ENCODE measurements around the gene ASB2. TPM values are rescaled to one million over a fixed set of nuclear protein-coding genes. Genes with fewer than 3 reads are reported as not detected.

ASB2 gene
- total and polyA plus RNA-seq, 2 of the 13 experiments (the other 11 are each of a cell fraction or from before 2014, with no cell fraction given), result 0.82 to 4.1 TPM

- peak; percentile 78 for TF ChIP-seq ARNTL (CRISPR knock-in tag; IDR thresholded peaks at IDR 0.05)
- no peak for TF ChIP-seq ZNF484 (CRISPR knock-in tag; IDR thresholded peaks at IDR 0.05; ENCODE audit: borderline replicate concordance, low read depth)
- TF ChIP-seq ATRX (CRISPR knock-in tag; IDR thresholded peaks at IDR 0.05; ENCODE audit: borderline replicate concordance), result no peak
- 0 out of 2 replicates have a peak, but pooled peaks have one; percentile 24 for TF ChIP-seq SOX13 (IDR thresholded peaks at IDR 0.05)
- TF ChIP-seq SOX13 (CRISPR knock-in tag; conservative IDR thresholded peaks at IDR 0.05 in 1 of 2, IDR thresholded peaks at IDR 0.05 in 1 of 2), result peak in 1 of 2 experiments; percentile 64; a peak in 1 of 4 replicates
- peak; percentile 55; the same call in 1 of the 2 replicates for TF ChIP-seq ARID4A (CRISPR knock-in tag; IDR thresholded peaks at IDR 0.05; ENCODE audit: borderline replicate concordance)
- TF ChIP-seq ATF3 (CRISPR knock-in tag; IDR thresholded peaks at IDR 0.05), result no peak
- TF ChIP-seq ZNF317 (CRISPR knock-in tag; IDR thresholded peaks at IDR 0.05), result 0 out of 2 replicates have a peak, but pooled peaks have one; percentile 58
- peak; percentile 57; the same call in 1 of the 2 replicates for TF ChIP-seq ZFX (CRISPR knock-in tag; IDR thresholded peaks at IDR 0.05; ENCODE audit: low read depth)
- 0 out of 2 replicates have a peak, but pooled peaks have one; percentile 14 for TF ChIP-seq PHF20 (CRISPR knock-in tag; IDR thresholded peaks at IDR 0.05)
- peak; percentile 47; the same call in 1 of the 2 replicates for TF ChIP-seq KDM1A (CRISPR knock-in tag; IDR thresholded peaks at IDR 0.05)
- TF ChIP-seq MTF2 (CRISPR knock-in tag; IDR thresholded peaks at IDR 0.05; ENCODE audit: borderline replicate concordance), result no peak
- TF ChIP-seq RXRA (CRISPR knock-in tag; IDR thresholded peaks at IDR 0.05), result peak; percentile 72; the same call in 1 of the 2 replicates
- peak; percentile 47; the same call in 1 of the 2 replicates for TF ChIP-seq ZNF724P (CRISPR knock-in tag; IDR thresholded peaks at IDR 0.05; ENCODE audit: borderline replicate concordance)
- TF ChIP-seq GTF2F1 (IDR thresholded peaks at IDR 0.05; ENCODE audit: low read length), result no peak
- TF ChIP-seq ZNF670 (CRISPR knock-in tag; IDR thresholded peaks at IDR 0.05; ENCODE audit: borderline replicate concordance), result no peak
- 0 out of 2 replicates have a peak, but pooled peaks have one; percentile 67 for TF ChIP-seq SMYD3 (CRISPR knock-in tag; IDR thresholded peaks at IDR 0.05)
- TF ChIP-seq IRF2 (CRISPR knock-in tag; IDR thresholded peaks at IDR 0.05), result no peak
- peak; percentile 62 for TF ChIP-seq MED1 (CRISPR knock-in tag; IDR thresholded peaks at IDR 0.05)
- no peak for TF ChIP-seq SOX6 (IDR thresholded peaks at IDR 0.05)
- TF ChIP-seq SOX6 (CRISPR knock-in tag; IDR thresholded peaks at IDR 0.05), result peak; percentile 76
- TF ChIP-seq TOPORS (CRISPR knock-in tag; IDR thresholded peaks at IDR 0.05), result peak; percentile 67; the same call in 1 of the 2 replicates
- peak; percentile 76 for TF ChIP-seq NCOA2 (CRISPR knock-in tag; IDR thresholded peaks at IDR 0.05)
- TF ChIP-seq, protein P1, sequence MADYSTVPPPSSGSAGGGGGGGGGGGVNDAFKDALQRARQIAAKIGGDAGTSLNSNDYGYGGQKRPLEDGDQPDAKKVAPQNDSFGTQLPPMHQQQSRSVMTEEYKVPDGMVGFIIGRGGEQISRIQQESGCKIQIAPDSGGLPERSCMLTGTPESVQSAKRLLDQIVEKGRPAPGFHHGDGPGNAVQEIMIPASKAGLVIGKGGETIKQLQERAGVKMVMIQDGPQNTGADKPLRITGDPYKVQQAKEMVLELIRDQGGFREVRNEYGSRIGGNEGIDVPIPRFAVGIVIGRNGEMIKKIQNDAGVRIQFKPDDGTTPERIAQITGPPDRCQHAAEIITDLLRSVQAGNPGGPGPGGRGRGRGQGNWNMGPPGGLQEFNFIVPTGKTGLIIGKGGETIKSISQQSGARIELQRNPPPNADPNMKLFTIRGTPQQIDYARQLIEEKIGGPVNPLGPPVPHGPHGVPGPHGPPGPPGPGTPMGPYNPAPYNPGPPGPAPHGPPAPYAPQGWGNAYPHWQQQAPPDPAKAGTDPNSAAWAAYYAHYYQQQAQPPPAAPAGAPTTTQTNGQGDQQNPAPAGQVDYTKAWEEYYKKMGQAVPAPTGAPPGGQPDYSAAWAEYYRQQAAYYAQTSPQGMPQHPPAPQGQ (CRISPR knock-in tag; IDR thresholded peaks at IDR 0.05; ENCODE audit: borderline replicate concordance), result no peak
Measured at GRCh38 chr14:93902619-93903307, 73.6 kb downstream of the ASB2 start (continued).
